Ovary (tissue), 9 donors: ENCODE measurements around the gene GBP6. TPM values are rescaled to one million over a fixed set of nuclear protein-coding genes. Genes with fewer than 3 reads are reported as not detected.
"Not testable (repeated sequence)": the region's sequence is repeated elsewhere in the genome, so short reads cannot be mapped to it uniquely, and the experiment has no call there.

ENCODE experiments used
- DNase-seq, 5 donors: peaks; one replicate each; pipeline ENCODE4 v3.0.0-alpha.2; 2019 to 2020
- H3K27ac ChIP-seq, 2 donors: fragments of 200-600 bp; one replicate each; pipeline versions ENCODE4 v1.5.1 to v1.8.0; 2019 to 2022
- H3K27me3 ChIP-seq: fragments of 200-600 bp; one replicate; pipeline ENCODE4 v1.8.0; 2022
- H3K36me3 ChIP-seq: fragments of 200-600 bp; sonication (generic); one replicate; pipeline ENCODE4 v1.5.1; 2019
- H3K4me1 ChIP-seq: one replicate; pipeline ENCODE4 v1.8.1; 2013; ENCODE audit warnings: mild to moderate bottlenecking, moderate library complexity; ENCODE audit not compliant: insufficient read depth
- H3K4me3 ChIP-seq: fragments of 200-600 bp; sonication (generic); one replicate; pipeline ENCODE4 v1.5.1; 2017
- H3K9me3 ChIP-seq, 2 donors: fragments of 200-600 bp in 1 of 2; sonication (generic) in 1 of 2; one replicate each; pipeline versions ENCODE4 v1.5.1 to v1.8.1; 2013 to 2019; ENCODE audit warnings: mild to moderate bottlenecking in 1 of 2, moderate library complexity in 1 of 2
- CTCF ChIP-seq, 3 donors: fragments of 450-650 bp in 2 of 3; fragments of 200-600 bp in 1 of 3; IDR thresholded peaks; one replicate each; pipeline versions ENCODE4 v1.5.1 to v1.8.0; 2016 to 2022; ENCODE audit warnings: antibody characterized with exemption in 3 of 3, mild to moderate bottlenecking in 1 of 3
- EP300 ChIP-seq: sonication (generic); formaldehyde crosslinking; IDR thresholded peaks from one replicate; pipeline ENCODE4 v1.6.1; 2017; ENCODE audit warnings: antibody characterized with exemption
- POLR2A ChIP-seq: fragments of 450-650 bp; IDR thresholded peaks from one replicate; pipeline ENCODE4 v1.6.1; 2017; ENCODE audit warnings: antibody characterized with exemption, mild to moderate bottlenecking, moderate library complexity
- WGBS, 3 donors: extraction: QIAGEN DNeasy Blood & Tissue Kit in 1 of 3; methylation state at CpG; one replicate each; pipeline versions ENCODE4 v1.1.5 to v1.1.7; 2013 to 2017; 5-methylcytosine and 5-hydroxymethylcytosine counted together
- intact Hi-C, 4 donors: fragments of 100-400 bp; cut with DNase I; formaldehyde crosslinking; loops; one replicate each; pipeline versions ENCODE4 v1.11.0 to v1.15.1; 2022 to 2023
- polyA plus RNA-seq, 2 donors: library from polyadenylated mRNA; stranded (reverse); fragments of 200-250 nt in 1 of 2; fragments of 350-450 nt in 1 of 2; fragmentation: Illumina TruSeq in 1 of 2; extraction: RNeasy Lipid Tissue Mini Kit (QIAGEN cat#74804) in 1 of 2; gene quantifications; one replicate each; pipeline ENCODE4 v1.2.3, GENCODE V29; 2013 to 2014
- total RNA-seq, 7 donors: library from RNA; depleted of rRNA in 2 of 7; stranded (reverse); fragments of >200 nt in 2 of 7; fragmentation: NEBNext Ultra II Directional in 3 of 7; extraction: Animal tissue kit (Norgen Biotek cat#: 25700) in 3 of 7; gene quantifications; one replicate each; pipeline versions ENCODE4 v1.1.0 to v1.2.4, GENCODE V29; 2016 to 2023
- donor health status: DM: no; HTN: no; CAD: no; lungs with moderate emphysema.
- donor health status: DM: no; HTN: no; CAD: no.
- donor health status: Bipolar disorder and iron deficiency.
- donor health status: DM: yes; HTN: yes; CAD: no.
- donor health status: DM: no; HTN: no; CAD: no.
- donor health status: DM: yes; HTN: yes; CAD: no.

Gene GBP6
- total and polyA plus RNA-seq, 9 donors, result 0.18 to 0.77 (median 0.34) TPM; not detected in 1

- 94 to 97% (median 97%) methylated on average over 3 of the region's 3 CpGs for WGBS, 3 donors
- H3K9me3 ChIP-seq, result no peaks in the 10 kb centered on the region
- TF ChIP-seq CTCF (IDR thresholded peaks at IDR 0.05), result no peak
- TF ChIP-seq POLR2A, result no peak
- no peak for TF ChIP-seq EP300
- no peaks in the 10 kb centered on the region for H3K36me3 ChIP-seq
- no peak overlapping the region for H3K27ac ChIP-seq
- DNase-seq, result no peak
- peaks cover 2% of the 10 kb centered on the region for H3K4me1 ChIP-seq
- H3K4me3 ChIP-seq, result no peak overlapping the region
- H3K27me3 ChIP-seq, result no peaks in the 10 kb centered on the region
- intact Hi-C loops, result loop anchor here in 2 of 4 donors (5.0 to 10.0 kb wide), 2 partner anchors 357 to 359 kb away; no protein-coding TSS in a partner anchor
Measured at GRCh38 chr1:89361681-89362080, 2.2 kb upstream of the GBP6 start.

- Histone ChIP-seq H3K36me3 (no peaks in the 10 kb centered on the region), H3K4me3 (no peak overlapping the region), H3K9me3 (no peaks in the 10 kb centered on the region), H3K27me3 (no peaks in the 10 kb centered on the region), H3K27ac (no peak overlapping the region), H3K4me1 (peaks cover 2% of the 10 kb centered on the region)
- no peak for DNase-seq
- intact Hi-C loops, result loop anchor here in 2 of 4 donors (5.0 to 10.0 kb wide), 2 partner anchors 358 to 361 kb away; no protein-coding TSS in a partner anchor
- TF ChIP-seq POLR2A (no peak), EP300 (no peak)
- WGBS, 3 donors, result 7 to 12% (median 11%) methylated on average over 1 of the region's 1 CpG
Measured at GRCh38 chr1:89363196-89363595, 663 bp upstream of the GBP6 start.

- Histone ChIP-seq H3K4me3 (no peak overlapping the region), H3K9me3 (no peaks in the 10 kb centered on the region), H3K4me1 (peaks cover 2% of the 10 kb centered on the region), H3K27ac (no peak overlapping the region), H3K27me3 (no peaks in the 10 kb centered on the region), H3K36me3 (no peaks in the 10 kb centered on the region)
- 73 to 78% (median 75%) methylated on average over 9 of the region's 9 CpGs for WGBS, 3 donors
- DNase-seq, result no peak
- TF ChIP-seq POLR2A (no peak), CTCF (IDR thresholded peaks at IDR 0.05) (no peak), EP300 (no peak)
- intact Hi-C loops, result loop anchor here in 2 of 4 donors (5.0 to 10.0 kb wide), 2 partner anchors 360 to 363 kb away; no protein-coding TSS in a partner anchor
Measured at GRCh38 chr1:89364954-89365550, 1.2 kb downstream of the GBP6 start.

- no peaks in the 10 kb centered on the region for H3K27me3 ChIP-seq
- H3K4me3 ChIP-seq, result no peak overlapping the region
- peaks cover 2% of the 10 kb centered on the region for H3K4me1 ChIP-seq
- TF ChIP-seq EP300 (no peak), CTCF (IDR thresholded peaks at IDR 0.05) (no peak), POLR2A (no peak)
- intact Hi-C loops, result loop anchor here in 1 of 4 donors (10.0 kb wide), 1 partner anchor 362 kb away; no protein-coding TSS in a partner anchor
- H3K36me3 ChIP-seq, result no peaks in the 10 kb centered on the region
- DNase-seq, result no peak
- no peak overlapping the region for H3K27ac ChIP-seq
- no peaks in the 10 kb centered on the region for H3K9me3 ChIP-seq
- WGBS, 3 donors, result 55 to 78% (median 74%) methylated on average over 1 of the region's 1 CpG
Measured at GRCh38 chr1:89367221-89367620, 3.4 kb downstream of the GBP6 start.

DNA sequence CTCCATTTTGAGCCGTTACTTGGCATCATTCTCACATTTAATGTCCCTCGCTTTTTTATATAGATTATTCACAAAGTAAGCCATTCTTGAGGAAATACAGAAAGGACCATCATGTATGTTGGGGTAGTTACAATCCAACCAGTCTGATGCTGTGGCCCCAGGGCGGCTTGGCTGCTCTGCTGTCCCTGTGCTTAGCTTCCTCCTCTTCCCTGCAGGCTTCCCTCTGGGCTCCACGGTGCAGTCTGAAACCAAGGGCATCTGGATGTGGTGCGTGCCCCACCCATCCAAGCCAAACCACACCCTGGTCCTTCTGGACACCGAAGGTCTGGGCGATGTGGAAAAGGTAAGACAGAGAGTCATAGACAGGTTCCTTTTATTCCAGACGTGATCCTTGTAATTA, 5.5 kb downstream of the GBP6 start:
- Histone ChIP-seq H3K27me3 (no peaks in the 10 kb centered on the region), H3K36me3 (no peaks in the 10 kb centered on the region), H3K4me3 (no peak overlapping the region), H3K27ac (no peak overlapping the region), H3K9me3 (no peaks in the 10 kb centered on the region), H3K4me1 (no peaks in the 10 kb centered on the region)
- DNase-seq, result no peak
- intact Hi-C loops, result loop anchor here in 1 of 4 donors (10.0 kb wide), 1 partner anchor 365 kb away; no protein-coding TSS in a partner anchor
- TF ChIP-seq CTCF (IDR thresholded peaks at IDR 0.05), result no peak
- no peak for TF ChIP-seq POLR2A
- no peak for TF ChIP-seq EP300
- WGBS, 3 donors, result 94 to 96% (median 94%) methylated on average over 8 of the region's 8 CpGs

GRCh38 chr1:89373810-89374209, 10.0 kb downstream of the GBP6 start:
- H3K4me3 ChIP-seq, H3K27me3 ChIP-seq, DNase-seq, H3K36me3 ChIP-seq, H3K27ac ChIP-seq, H3K4me1 ChIP-seq, H3K9me3 ChIP-seq, intact Hi-C loops: not testable (repeated sequence)
- WGBS, 3 donors, result 86 to 93% (median 87%) methylated on average over 4 of the region's 4 CpGs
